NCI-H146 (cell line): ENCODE results near the gene RNU1-1.
"Not testable (repeated sequence)": the region's sequence is repeated elsewhere in the genome, so short reads cannot be mapped to it uniquely, and the experiment has no call there.

Source experiments
- DNase-seq: peaks from one replicate; lab custom pipeline; 2025; lab: John Stamatoyannopoulos, UW

Gene RNU1-1

DNA sequence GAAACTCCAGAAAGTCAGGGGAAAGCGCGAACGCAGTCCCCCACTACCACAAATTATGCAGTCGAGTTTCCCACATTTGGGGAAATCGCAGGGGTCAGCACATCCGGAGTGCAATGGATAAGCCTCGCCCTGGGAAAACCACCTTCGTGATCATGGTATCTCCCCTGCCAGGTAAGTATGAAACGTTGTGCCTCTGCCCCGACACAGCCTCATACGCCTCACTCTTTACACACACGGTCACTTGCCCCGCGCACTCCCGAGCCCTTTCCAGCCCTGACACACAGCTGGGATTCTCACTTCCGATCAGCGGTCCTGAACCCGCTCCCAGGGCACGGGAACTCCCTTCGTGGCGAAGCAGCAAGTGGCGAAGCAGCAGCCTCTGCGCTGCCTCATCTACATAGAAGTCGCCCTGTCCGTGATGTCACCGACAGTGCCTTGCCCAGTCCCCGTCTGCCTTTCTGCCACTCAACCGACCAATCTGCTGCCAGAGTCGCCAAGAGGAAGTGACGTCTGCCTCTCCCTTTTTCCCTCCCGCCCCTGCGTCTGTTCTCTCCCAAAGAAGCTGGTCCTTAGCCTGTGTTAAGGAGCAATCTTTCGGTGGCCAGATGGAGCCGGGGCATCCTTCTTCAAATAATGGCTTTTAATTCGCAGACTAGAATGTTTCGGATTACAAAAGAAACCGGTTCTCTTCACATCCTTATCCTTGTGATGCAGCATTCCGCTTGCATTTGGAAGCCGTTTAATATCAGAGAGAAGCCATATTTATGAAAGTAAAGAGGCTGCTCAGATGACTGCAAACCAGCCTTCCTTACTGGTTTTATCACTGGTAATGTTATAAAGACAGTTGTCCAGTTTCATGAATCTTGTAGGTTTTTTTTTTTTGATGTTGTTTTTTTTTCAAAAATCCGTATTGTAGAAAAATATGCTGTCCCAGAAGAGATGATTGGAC is at the start of gene RNU1-1:
TSS of gene RNU1-1 (minus strand) at position 179 of the 949 bp plus-strand sequence.
- peak; percentile 71 for DNase-seq

DNA sequence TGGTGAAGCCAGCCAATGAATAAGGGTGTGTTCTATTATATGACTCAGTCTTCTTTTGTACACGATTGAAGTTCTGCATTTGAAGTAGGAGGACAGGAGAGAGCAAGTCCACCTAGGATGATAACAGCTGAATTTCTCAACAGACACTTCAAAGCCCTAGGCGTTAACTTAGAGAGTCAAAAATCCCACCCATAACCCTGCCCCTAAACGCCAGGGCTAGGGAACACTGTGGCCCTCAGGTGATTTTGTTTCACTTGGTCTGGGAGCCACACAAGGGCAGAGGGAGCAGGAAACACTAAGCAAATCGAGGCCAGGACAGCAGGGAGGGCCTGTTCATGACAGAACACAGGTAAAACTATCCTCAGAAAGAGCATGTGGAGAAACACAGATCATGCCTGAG is 47.0 kb upstream of the RNU1-1 start:
- not testable (repeated sequence) for DNase-seq

DNA sequence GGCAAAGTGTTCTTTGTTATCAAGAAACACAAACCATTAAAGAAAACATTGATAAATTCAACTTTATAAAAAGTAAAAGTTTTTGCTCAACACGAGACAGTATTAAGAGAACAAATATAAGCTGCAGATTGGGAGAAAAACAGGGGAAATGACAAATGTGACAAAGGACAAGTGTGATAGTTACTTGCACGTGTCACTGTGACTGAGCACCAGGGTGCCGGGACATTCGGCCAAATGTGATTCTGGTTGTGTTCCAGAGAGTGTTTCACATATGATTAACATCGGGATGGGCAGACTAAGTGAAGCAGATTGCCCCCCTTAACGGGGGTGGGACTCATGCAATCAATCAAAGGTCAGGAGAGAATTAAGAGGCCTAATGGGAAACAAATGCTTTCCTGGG is 46.4 kb upstream of the RNU1-1 start:
- not testable (repeated sequence) for DNase-seq

DNA sequence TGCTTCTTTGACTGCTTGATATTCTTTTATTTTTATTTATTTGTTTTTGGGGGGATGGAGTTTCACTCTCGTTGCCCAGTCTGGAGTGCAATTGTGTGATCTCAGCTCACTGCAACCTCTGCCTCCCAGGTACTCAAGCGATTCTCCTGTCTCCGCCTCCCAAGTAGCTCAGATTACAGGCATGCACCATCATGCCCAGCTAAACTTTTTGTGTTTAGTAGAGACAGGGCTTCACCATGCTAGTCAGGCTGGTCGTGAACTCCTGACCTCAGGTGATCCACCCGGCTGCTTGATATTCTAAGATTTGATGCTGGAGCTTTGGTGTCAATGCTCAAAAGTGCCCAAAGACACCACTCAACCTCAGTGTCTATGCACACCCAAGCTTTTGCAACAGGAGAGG is 45.6 kb upstream of the RNU1-1 start:
- not testable (repeated sequence) for DNase-seq

DNA sequence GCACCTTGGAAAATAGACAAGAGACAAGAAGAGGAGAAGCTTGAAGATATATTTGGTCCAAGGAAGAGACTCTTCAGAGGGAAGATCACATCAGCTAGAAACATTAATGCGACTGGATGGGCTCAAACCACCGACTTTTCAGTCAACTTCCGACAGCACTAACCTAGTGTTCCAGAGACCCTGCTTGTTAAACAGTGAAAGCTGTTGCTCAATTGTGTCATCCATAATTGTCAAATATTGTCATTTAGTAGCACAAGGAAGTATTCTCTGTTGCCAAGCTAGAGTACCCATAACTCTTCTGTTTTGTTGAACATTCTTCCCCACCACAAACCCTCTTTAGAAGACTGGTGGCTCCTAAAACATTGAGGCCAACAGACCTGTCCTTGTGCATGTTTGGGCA is 42.9 kb upstream of the RNU1-1 start:
- not testable (repeated sequence) for DNase-seq

DNA sequence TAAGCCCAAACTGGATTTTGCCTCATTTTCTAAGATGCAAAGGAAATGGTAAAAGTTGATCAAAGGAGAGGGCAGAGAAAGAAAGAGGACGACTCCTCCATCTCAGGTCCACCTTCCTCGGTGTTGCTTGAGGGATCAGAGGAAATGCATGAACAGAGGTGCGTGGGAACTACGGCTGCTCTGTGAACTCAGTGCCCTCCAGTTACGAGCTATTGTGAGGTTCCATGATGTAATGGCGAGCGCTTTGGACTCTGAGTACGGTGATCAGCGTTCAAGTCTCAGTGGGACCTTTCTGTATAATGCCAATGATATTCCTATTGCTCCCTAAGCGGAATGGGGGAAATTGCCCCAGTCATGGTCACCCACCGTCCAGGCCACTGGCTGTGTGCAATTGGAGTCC is 39.2 kb upstream of the RNU1-1 start:
- not testable (repeated sequence) for DNase-seq

DNA sequence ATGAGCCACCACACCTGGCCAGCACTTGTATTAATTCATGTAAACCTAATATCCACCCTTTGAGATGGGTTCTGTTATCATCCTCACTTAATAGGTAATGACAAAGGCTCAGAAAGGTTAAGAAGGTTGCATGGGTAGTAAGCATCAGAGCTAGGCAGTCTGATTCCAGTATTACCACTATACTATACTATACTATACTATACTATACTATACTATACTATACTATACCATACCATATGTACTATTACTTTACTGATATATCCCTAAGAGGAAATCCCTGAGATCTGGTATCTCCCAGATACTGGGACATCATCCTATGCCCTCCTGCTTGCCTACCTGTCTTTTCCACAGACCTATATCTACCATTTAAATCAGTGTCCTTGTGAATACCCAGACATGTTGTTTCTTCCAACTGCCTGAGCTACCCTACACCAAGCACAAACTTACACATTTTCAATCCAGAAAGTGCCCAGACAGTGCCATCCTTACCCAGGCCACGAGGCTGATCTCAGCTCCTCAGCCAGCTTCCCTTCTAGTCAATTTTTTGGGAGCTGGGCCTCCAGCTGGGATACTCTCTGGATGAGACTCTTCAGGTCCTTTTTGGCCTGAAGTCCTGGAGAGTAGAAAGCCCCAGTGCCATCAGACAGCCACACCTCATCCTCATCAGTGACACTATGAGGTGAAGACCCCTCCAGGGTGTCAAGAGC is 36.3 kb upstream of the RNU1-1 start:
- DNase-seq, result not testable (repeated sequence)

DNA sequence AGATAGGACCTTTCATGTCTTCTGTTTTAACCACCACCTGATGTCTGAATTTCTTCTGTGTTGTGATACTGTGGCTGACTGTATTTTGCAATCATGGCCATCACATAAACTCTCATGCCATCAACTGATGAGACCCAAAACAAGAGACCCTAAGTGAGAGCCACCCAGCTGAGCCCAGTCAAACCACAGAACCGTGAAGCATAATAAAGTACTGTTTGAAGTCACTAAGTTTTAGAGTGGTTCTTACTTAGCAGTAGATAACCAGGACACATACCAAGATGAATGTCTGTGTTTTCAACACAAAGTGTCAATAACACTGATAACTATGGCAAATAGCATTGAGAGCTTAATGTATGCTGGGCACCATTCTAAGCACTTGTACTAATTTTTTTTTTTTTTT is 35.5 kb upstream of the RNU1-1 start:
- DNase-seq, result not testable (repeated sequence)

DNA sequence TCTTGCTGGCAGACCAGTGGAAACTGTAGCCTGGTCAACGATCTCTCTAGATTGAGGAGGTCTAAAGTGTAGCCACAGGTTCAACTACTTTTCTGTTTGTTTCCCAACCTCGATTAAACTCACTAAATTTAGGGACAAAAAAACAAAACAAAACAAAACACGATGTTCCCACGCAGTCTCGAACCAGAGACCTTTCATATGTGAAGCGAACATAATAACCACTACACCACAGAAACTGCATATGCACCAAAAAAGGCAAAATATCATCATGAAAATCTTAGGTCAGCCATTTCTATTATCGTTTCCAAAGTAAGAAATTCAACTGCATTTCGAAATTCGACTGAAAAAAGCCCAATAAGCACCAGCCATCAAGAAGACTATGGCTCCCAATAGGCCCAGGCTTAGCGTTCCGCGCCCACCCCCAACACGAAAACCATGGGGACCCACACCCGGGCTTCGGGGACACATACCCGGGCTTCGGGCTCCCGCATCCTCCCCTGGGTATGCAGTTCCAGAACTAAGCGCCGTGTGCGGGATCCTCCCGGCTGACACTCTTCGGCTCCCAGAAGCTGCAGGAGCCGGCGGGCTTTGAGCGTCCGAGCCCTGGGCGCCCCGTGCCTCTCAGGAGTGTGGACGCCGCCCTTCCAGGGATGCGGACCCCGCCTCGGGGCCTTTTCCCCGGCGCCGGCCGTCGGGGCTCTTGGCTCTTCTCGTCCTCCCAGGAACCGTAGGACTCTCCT is 33.6 kb upstream of the RNU1-1 start:
- DNase-seq, result not testable (repeated sequence)

DNA sequence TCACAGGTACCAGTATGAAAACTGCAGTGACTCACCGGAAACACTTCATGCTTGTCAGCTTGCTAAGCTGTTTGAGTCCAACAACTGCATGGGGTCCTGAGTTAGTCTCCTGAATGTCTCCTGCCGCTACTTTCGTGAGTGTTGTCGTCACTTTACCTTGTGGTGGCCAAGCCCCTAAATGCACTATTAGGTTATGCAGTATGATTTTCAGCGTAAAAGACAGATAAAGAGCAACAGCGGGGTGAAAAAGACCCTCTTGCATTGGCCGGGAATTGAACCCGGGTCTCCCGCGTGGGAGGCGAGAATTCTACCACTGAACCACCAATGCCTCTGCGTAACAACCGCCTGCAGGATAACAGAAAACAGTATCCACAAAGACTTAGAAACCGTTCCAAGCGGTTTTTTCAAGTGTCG is 31.6 kb upstream of the RNU1-1 start:
- peak; percentile 71 for DNase-seq

DNA sequence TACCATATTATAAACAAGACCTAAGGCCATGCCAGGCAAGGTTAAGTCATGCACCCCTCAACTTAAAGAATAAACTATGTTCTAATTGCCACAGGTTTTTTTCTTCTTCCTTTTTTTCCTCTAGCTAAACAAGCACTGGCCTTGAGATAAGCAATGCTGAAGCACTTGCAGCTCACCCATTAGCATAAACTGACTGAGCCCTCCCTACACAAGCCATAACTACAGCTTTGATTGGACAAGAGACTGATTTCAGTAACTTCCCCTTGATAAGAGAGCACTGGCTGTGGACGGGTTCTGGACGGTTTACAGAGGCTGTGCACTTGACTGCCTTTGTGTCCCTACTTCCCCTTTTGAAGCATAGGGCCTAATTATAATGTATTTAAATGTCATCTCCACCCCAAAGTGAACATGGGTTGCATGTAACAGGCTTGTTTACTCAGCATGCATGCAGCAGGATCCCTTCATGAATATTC is 26.4 kb upstream of the RNU1-1 start:
- DNase-seq, result not testable (repeated sequence)

DNA sequence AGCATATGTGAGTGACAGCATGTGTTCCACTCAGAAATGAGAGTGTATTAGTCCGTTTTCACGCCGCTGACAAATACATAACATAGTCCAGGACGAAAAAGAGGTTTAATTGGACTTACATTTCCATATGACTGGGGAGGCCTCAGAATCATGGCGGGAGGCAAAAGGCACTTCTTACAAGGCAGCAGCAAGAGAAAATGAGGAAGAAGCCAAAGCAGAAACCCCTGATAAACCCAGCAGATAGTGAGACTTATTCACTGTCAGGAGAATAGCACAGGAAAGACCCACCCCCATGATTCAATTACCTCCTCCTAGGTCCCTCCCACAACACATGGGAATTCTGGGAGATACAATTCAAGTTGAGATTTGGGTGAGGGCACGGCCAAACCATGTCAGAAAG is 23.4 kb upstream of the RNU1-1 start:
- not testable (repeated sequence) for DNase-seq

DNA sequence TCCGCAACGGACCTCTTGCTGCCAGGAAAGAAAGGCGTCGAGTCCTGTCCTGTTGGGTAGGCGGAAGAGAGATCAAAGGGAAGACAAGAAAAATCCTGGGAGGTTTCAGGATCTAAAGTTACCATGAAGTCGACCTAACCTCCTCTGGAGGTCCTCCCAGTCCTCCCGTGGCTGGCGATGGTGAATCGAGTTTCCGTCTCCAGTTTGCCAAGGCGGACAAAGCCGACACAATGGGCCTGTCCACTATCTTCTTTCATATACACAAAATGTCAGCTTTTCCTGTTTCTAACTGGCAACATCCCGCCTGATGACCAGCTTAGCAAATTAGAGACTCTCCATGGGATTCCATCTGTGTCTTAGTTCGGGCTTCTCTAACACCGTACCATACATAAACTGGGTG is 22.7 kb upstream of the RNU1-1 start:
- not testable (repeated sequence) for DNase-seq

DNA sequence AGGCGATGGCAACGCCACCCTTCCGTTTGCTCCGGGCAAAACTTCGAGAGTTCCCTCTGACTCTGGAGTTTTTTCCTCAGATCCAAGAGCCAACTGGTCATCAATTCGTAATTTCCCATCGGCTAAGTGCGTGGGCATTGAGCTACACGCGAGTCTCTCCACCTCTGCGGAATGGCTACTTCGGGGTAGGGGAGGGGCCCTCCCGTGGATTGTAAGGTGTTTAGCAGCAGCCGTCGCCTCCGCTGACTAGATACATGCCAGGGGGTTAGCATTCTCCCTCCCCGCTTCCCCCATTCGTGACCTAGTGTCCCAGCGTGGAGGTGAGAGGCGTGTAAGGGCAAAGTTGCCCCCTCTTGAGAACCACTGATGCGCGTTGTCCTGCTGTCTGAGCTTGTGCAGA is 21.8 kb upstream of the RNU1-1 start:
- not testable (repeated sequence) for DNase-seq

DNA sequence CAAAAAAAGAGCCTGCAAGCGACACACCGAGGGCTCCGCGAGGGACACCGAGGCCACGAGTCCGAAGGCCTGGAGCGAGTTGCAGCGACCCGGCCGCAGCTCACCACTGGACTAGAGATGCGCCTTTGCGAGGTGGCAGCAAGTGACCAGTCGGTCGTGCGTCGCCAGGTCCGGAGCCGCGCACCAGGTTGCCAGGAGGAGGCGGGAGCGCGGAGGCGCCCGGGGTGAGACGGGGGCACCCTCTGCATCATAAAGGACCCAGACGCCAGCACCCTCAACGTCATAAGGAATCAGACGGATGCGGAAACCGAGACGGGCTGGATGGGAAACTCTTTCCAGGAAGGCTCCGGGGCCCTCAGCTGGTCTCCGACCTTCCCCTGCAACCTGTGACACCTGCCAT is 21.4 kb upstream of the RNU1-1 start:
- not testable (repeated sequence) for DNase-seq

DNA sequence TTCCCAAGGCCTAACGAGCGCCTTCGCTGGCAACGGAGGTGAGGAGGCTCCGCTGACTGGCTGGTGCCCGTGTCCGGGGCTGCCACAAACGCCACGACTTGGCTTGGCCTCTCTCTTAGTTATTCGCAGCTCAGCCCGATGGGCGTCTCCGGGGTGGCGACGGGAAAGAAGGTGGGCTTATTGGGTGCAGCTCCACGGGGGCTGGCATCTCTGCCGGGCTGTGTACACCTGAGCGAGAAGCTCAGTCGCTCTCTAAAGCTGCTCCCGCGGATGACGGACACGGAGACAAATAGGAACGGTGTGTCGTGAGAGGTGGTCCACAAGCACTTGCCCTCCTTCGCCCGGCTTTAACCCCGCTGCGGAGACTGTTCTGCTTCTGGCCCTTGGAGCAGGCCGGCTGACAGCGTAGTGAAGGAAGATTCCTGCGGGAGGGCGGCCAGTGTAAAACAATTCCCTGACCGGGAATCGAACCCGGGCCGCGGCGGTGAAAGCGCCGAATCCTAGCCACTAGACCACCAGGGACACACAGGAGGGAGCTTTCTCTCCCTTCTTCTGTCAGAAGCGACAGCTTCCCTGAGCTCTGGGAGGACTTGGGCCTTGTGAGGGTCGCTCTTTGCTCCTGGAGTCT is 20.9 kb upstream of the RNU1-1 start:
- not testable (repeated sequence) for DNase-seq

DNA sequence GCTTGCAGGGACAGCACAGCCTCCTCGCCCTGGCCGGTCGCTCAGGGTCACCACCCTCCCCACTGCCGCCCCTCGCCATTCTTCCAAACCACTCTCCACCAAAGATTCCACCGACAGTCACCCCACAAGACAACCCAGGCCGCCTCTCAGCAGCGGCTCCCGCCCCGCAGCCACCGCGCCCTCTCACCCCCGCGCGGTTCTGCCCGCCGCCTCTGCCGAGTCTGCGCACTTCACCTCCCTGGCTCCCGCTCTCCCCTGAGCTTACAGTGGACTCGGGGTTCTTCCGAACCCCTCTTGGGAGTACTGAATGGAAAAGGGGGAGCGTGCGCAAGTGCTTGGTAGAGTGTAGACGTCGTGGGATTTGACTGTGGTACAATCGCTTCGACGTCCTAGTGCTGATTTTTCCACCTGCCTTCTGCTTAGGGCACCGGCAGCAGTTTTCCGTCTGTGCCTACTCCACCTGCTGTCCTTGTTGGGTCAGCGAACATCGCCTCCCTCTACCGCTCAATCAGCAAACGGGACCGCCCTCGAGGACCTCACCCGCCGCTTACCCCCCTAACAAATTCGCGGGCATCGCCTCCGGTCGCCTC is 20.2 kb upstream of the RNU1-1 start:
- DNase-seq, result not testable (repeated sequence)

DNA sequence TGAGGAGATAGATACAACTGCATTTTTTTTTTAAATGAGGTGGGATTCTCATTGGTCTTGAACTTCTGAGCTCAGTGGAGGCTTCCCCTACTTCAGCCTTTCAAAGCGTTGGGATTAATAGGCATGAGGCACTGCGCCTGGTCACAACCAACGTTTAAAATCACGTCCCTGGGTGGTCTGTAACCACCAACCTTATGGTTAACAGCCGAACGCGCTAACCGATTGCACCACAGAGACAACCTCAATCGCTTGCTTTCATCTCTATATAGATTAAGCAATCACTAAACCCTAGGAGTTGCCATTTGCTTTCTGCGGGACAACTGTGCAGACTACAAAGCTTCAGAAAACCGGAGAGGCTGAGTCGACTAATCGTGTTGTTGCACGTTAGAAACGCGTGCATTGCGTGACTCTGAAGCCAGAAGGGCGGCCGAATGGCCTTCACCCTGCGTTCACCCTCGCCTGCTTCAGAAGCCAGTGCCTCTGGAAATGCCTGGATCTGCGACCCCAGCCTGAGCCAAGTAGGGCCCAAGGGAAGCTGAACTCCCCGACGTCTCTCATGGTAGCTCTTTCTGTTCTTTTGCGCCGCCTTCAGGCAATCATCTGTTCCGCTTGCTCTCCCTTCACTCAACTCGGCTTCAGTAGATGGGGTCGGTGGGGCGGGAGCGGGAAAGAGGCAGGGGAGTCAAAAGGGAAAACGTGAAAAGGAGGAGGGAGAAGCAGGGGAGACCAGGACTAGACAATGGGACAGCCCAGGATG is 18.3 kb upstream of the RNU1-1 start:
- not testable (repeated sequence) for DNase-seq

DNA sequence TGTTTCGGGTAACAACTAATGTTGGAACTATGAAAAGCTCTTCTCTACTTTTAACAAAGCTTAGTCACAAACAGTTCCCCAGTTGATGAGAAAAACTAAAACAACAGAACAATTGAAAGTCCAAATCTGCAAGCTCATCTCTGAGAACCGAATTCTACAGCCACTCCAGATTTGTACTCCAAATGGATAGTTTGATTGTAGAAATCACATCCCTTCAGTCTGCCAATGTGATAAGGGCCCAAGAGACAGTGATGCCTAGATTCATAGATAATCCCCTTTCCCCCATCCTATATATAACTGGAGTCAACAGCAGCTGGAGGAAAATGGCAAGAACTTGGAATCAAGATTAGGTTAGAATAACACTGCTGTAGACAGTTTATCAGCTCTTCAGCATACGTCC is 14.3 kb upstream of the RNU1-1 start:
- not testable (repeated sequence) for DNase-seq

DNA sequence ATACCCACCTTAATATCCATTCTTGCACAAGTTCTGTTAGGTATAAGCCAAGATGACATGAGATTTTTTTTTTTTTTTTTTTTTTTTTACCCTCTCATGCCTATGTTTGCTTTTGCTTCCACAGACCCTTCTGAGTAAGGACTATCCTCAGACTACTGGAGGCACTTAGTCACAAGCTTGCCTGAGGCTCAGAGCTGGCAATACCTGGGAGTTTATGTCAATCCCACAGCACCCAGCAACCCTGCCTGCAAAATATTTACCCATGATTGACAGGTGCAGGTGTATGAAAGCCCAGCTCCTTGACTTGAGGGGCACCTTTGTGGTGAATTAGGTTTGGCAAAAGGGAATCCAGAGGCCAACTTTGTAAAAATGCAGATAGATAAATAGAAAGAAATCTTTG is 11.7 kb upstream of the RNU1-1 start:
- DNase-seq, result not testable (repeated sequence)
